Activated CD4-positive, alpha-beta memory T cell treated with anti-CD3 and anti-CD28 coated beads, Interleukin-2, amount 10 ng/mL, durations not matched to agents 7 days and 5 days (primary cell): ENCODE data around the gene SCEL. TPM values are rescaled to one million over a fixed set of nuclear protein-coding genes. Genes with fewer than 3 reads are reported as not detected.

Experiments
- CTCF ChIA-PET: fragments of 350-600 bp; sonication (Branson Sonifier 250); formaldehyde crosslinking; loops from one replicate; lab custom pipeline; 2021; ENCODE audit warnings: antibody characterized with exemption, inconsistent platforms; lab: Charles Lee
- POLR2A ChIA-PET: fragments of 350-600 bp; sonication (Branson Sonifier 250); formaldehyde crosslinking; loops from one replicate; lab custom pipeline; 2021; ENCODE audit warnings: antibody characterized with exemption; lab: Charles Lee
- DNase-seq: peaks from one replicate; pipeline ENCODE4 v3.0.0-alpha.2; 2020
- H3K27ac Mint-ChIP-seq: one replicate; pipeline ENCODE4 v1.8.0; 2021; ENCODE audit warnings: mild to moderate bottlenecking, mixed read lengths
- H3K27me3 Mint-ChIP-seq: one replicate; pipeline ENCODE4 v1.8.0; 2021; ENCODE audit warnings: mixed read lengths
- H3K36me3 Mint-ChIP-seq: one replicate; pipeline ENCODE4 v1.8.0; 2021; ENCODE audit warnings: low read depth, mixed read lengths
- H3K4me1 Mint-ChIP-seq: one replicate; pipeline ENCODE4 v1.8.0; 2021; ENCODE audit warnings: mixed read lengths
- H3K4me3 Mint-ChIP-seq: one replicate; pipeline ENCODE4 v1.8.0; 2021; ENCODE audit warnings: mild to moderate bottlenecking, mixed read lengths
- H3K9me3 Mint-ChIP-seq: one replicate; pipeline ENCODE4 v1.8.0; 2021; ENCODE audit warnings: mixed read lengths
- total RNA-seq, 2 experiments: library from RNA; stranded (reverse); gene quantifications; one replicate each; pipeline ENCODE4 v1.2.3, GENCODE V29; 2021

Gene SCEL
- not detected for total RNA-seq

GRCh38 chr13:77535448-77535847, at the start of gene SCEL:
SCEL (plus strand) TSS chr13:77535706; CDS start chr13:77555876, 20,170 bp downstream.
- Mint-ChIP-seq H3K4me1 (no peaks in the 10 kb centered on the region), H3K27ac (no peak within 1 kb of the TSS), H3K4me3 (no peak within 1 kb of the TSS), H3K36me3 (no peaks in the 10 kb centered on the region), H3K27me3 (peaks cover 21% of the 10 kb centered on the region), H3K9me3 (no peaks in the 10 kb centered on the region)
- ChIA-PET POLR2A (no interaction called here), CTCF (no interaction called here)
- no peak for DNase-seq

- Mint-ChIP-seq H3K4me1 (peaks cover 3% of the 10 kb centered on the region), H3K27ac (no peak overlapping the region), H3K4me3 (no peak overlapping the region), H3K36me3 (no peaks in the 10 kb centered on the region), H3K9me3 (no peaks in the 10 kb centered on the region), H3K27me3 (peaks cover 2% of the 10 kb centered on the region)
- no peak for DNase-seq
- CTCF ChIA-PET: interaction anchor here (1.5 kb wide), 1 partner anchor 11 kb away, joined by 12 read pairs; no protein-coding TSS in a partner anchor
- POLR2A ChIA-PET: no interaction called here
These were observed 45.8 kb upstream of the SCEL start for GRCh38 chr13:77489566-77490337.

- no peak overlapping the region for H3K4me3 Mint-ChIP-seq
- H3K27me3 Mint-ChIP-seq: peaks cover 4% of the 10 kb centered on the region
- H3K4me1 Mint-ChIP-seq: peaks cover 3% of the 10 kb centered on the region
- no peak overlapping the region for H3K27ac Mint-ChIP-seq
- no peak for DNase-seq
- H3K9me3 Mint-ChIP-seq: no peaks in the 10 kb centered on the region
- ChIA-PET CTCF (interaction anchor here (0.8 to 2.3 kb wide), 6 partner anchors 15 to 101 kb away, joined by 3 to 13 read pairs (median 3); no protein-coding TSS in a partner anchor), POLR2A (no interaction called here)
- H3K36me3 Mint-ChIP-seq: no peaks in the 10 kb centered on the region
These were observed 42.5 kb upstream of the SCEL start for GRCh38 chr13:77492982-77493381.

- H3K36me3 Mint-ChIP-seq: no peaks in the 10 kb centered on the region
- no peaks in the 10 kb centered on the region for H3K9me3 Mint-ChIP-seq
- POLR2A ChIA-PET: no interaction called here
- no peak overlapping the region for H3K4me3 Mint-ChIP-seq
- CTCF ChIA-PET: no interaction called here
- H3K27me3 Mint-ChIP-seq: peaks cover 4% of the 10 kb centered on the region
- H3K27ac Mint-ChIP-seq: no peak overlapping the region
- peaks cover 3% of the 10 kb centered on the region for H3K4me1 Mint-ChIP-seq
- DNase-seq: no peak
These were observed 41.3 kb upstream of the SCEL start for GRCh38 chr13:77494226-77494625.

- Mint-ChIP-seq H3K36me3 (no peaks in the 10 kb centered on the region), H3K27ac (no peak overlapping the region), H3K4me1 (no peaks in the 10 kb centered on the region), H3K27me3 (peaks cover 6% of the 10 kb centered on the region), H3K4me3 (no peak overlapping the region), H3K9me3 (no peaks in the 10 kb centered on the region)
- no peak for DNase-seq
- POLR2A ChIA-PET: no interaction called here
- CTCF ChIA-PET: no interaction called here
These were observed 38.2 kb upstream of the SCEL start for GRCh38 chr13:77497350-77497749.

- no peaks in the 10 kb centered on the region for H3K4me1 Mint-ChIP-seq
- no peak for DNase-seq
- CTCF ChIA-PET: interaction anchor here (0.8 kb wide), 1 partner anchor 14 kb away, joined by 3 read pairs; no protein-coding TSS in a partner anchor
- no peaks in the 10 kb centered on the region for H3K36me3 Mint-ChIP-seq
- H3K27me3 Mint-ChIP-seq: peaks cover 6% of the 10 kb centered on the region
- no peaks in the 10 kb centered on the region for H3K9me3 Mint-ChIP-seq
- H3K27ac Mint-ChIP-seq: no peak overlapping the region
- H3K4me3 Mint-ChIP-seq: no peak overlapping the region
- POLR2A ChIA-PET: no interaction called here
These were observed 37.7 kb upstream of the SCEL start for GRCh38 chr13:77497835-77498234.

GRCh38 chr13:77502104-77502720, 33.3 kb upstream of the SCEL start:
- CTCF ChIA-PET: no interaction called here
- H3K27me3 Mint-ChIP-seq: peaks cover 3% of the 10 kb centered on the region
- POLR2A ChIA-PET: no interaction called here
- H3K4me3 Mint-ChIP-seq: no peak overlapping the region
- no peaks in the 10 kb centered on the region for H3K9me3 Mint-ChIP-seq
- no peaks in the 10 kb centered on the region for H3K4me1 Mint-ChIP-seq
- DNase-seq: no peak
- H3K36me3 Mint-ChIP-seq: no peaks in the 10 kb centered on the region
- H3K27ac Mint-ChIP-seq: no peak overlapping the region

GRCh38 chr13:77503398-77503797, 32.1 kb upstream of the SCEL start:
- H3K27me3 Mint-ChIP-seq: peaks cover 1% of the 10 kb centered on the region
- no peak overlapping the region for H3K27ac Mint-ChIP-seq
- no peaks in the 10 kb centered on the region for H3K9me3 Mint-ChIP-seq
- no peak overlapping the region for H3K4me3 Mint-ChIP-seq
- no peaks in the 10 kb centered on the region for H3K36me3 Mint-ChIP-seq
- CTCF ChIA-PET: no interaction called here
- POLR2A ChIA-PET: no interaction called here
- DNase-seq: no peak
- H3K4me1 Mint-ChIP-seq: no peaks in the 10 kb centered on the region

GRCh38 chr13:77506874-77507273, 28.6 kb upstream of the SCEL start:
- no peaks in the 10 kb centered on the region for H3K27me3 Mint-ChIP-seq
- no peak for DNase-seq
- H3K36me3 Mint-ChIP-seq: no peaks in the 10 kb centered on the region
- H3K4me3 Mint-ChIP-seq: no peak overlapping the region
- no peaks in the 10 kb centered on the region for H3K9me3 Mint-ChIP-seq
- H3K27ac Mint-ChIP-seq: no peak overlapping the region
- ChIA-PET CTCF (no interaction called here), POLR2A (no interaction called here)
- peaks cover 6% of the 10 kb centered on the region for H3K4me1 Mint-ChIP-seq

GRCh38 chr13:77507931-77508776, 27.4 kb upstream of the SCEL start:
- no peak overlapping the region for H3K27ac Mint-ChIP-seq
- no peaks in the 10 kb centered on the region for H3K36me3 Mint-ChIP-seq
- ChIA-PET CTCF (no interaction called here), POLR2A (no interaction called here)
- no peaks in the 10 kb centered on the region for H3K27me3 Mint-ChIP-seq
- H3K4me3 Mint-ChIP-seq: no peak overlapping the region
- peaks cover 6% of the 10 kb centered on the region for H3K4me1 Mint-ChIP-seq
- H3K9me3 Mint-ChIP-seq: no peaks in the 10 kb centered on the region
- DNase-seq: no peak

- Mint-ChIP-seq H3K36me3 (no peaks in the 10 kb centered on the region), H3K27me3 (no peaks in the 10 kb centered on the region), H3K4me3 (no peak overlapping the region), H3K27ac (no peak overlapping the region), H3K9me3 (no peaks in the 10 kb centered on the region), H3K4me1 (peaks cover 6% of the 10 kb centered on the region)
- ChIA-PET CTCF (no interaction called here), POLR2A (no interaction called here)
- DNase-seq: no peak
These were observed 26.4 kb upstream of the SCEL start for GRCh38 chr13:77508959-77509620.

- Mint-ChIP-seq H3K27ac (no peak overlapping the region), H3K4me3 (no peak overlapping the region), H3K36me3 (no peaks in the 10 kb centered on the region), H3K4me1 (peaks cover 6% of the 10 kb centered on the region), H3K27me3 (no peaks in the 10 kb centered on the region), H3K9me3 (no peaks in the 10 kb centered on the region)
- no peak for DNase-seq
- ChIA-PET CTCF (no interaction called here), POLR2A (no interaction called here)
These were observed 25.4 kb upstream of the SCEL start for GRCh38 chr13:77510156-77510555.
